Medulla oblongata (tissue), 1 donor: Measurements from ENCODE around the gene MARK1.

Source experiments
- DNase-seq: peaks from one replicate; pipeline ENCODE4 v3.0.0-alpha.2; 2015; ENCODE audit errors: extremely low spot score

Gene MARK1

GRCh38 chr1:220711056-220711809 is 183.3 kb downstream of the MARK1 start:
- no peak for DNase-seq
